AG10803 (cell line): ENCODE measurements around the gene PPP1CA.
A peak's percentile ranks its signal among the peaks of the same experiment; 100 is the strongest.

Experiments
- DNase-seq: peaks from one replicate; pipeline ENCODE4 v3.0.0; 2010; ENCODE audit warnings: low read depth
- H3K4me3 ChIP-seq: 2 replicates; pipeline ENCODE4 v1.5.1; 2011; ENCODE audit warnings: mild to moderate bottlenecking, low read length, control low read depth
- TF ChIP-seq, protein P1 (sequence below): conservative IDR thresholded peaks from 2 replicates; pipeline ENCODE4 v1.5.1; 2011; ENCODE audit warnings: mild to moderate bottlenecking, low read length, control low read depth, inconsistent platforms

Gene PPP1CA

DNA sequence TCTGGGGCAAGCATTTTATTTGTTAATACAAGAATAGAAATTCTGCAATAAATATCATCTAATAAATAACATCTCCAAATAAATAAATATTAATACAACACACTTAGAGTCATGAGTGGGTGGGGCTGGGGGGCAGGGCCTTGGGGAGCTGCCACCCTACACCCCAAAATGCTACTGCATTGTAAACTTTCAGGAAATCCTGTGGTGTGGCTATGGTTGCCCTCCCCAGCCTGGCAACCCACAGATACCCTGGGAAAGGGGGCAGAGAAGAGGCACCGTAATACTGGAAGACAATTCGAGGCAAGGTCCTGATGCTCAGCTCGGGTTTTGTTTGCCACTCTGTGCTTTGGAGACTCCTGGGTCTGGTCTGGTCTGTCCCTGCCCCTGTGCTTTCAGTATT is 37.5 kb downstream of the PPP1CA start:
- no peak overlapping the region for H3K4me3 ChIP-seq
- TF ChIP-seq, protein P1, sequence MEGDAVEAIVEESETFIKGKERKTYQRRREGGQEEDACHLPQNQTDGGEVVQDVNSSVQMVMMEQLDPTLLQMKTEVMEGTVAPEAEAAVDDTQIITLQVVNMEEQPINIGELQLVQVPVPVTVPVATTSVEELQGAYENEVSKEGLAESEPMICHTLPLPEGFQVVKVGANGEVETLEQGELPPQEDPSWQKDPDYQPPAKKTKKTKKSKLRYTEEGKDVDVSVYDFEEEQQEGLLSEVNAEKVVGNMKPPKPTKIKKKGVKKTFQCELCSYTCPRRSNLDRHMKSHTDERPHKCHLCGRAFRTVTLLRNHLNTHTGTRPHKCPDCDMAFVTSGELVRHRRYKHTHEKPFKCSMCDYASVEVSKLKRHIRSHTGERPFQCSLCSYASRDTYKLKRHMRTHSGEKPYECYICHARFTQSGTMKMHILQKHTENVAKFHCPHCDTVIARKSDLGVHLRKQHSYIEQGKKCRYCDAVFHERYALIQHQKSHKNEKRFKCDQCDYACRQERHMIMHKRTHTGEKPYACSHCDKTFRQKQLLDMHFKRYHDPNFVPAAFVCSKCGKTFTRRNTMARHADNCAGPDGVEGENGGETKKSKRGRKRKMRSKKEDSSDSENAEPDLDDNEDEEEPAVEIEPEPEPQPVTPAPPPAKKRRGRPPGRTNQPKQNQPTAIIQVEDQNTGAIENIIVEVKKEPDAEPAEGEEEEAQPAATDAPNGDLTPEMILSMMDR: no peak
- DNase-seq: no peak

DNA sequence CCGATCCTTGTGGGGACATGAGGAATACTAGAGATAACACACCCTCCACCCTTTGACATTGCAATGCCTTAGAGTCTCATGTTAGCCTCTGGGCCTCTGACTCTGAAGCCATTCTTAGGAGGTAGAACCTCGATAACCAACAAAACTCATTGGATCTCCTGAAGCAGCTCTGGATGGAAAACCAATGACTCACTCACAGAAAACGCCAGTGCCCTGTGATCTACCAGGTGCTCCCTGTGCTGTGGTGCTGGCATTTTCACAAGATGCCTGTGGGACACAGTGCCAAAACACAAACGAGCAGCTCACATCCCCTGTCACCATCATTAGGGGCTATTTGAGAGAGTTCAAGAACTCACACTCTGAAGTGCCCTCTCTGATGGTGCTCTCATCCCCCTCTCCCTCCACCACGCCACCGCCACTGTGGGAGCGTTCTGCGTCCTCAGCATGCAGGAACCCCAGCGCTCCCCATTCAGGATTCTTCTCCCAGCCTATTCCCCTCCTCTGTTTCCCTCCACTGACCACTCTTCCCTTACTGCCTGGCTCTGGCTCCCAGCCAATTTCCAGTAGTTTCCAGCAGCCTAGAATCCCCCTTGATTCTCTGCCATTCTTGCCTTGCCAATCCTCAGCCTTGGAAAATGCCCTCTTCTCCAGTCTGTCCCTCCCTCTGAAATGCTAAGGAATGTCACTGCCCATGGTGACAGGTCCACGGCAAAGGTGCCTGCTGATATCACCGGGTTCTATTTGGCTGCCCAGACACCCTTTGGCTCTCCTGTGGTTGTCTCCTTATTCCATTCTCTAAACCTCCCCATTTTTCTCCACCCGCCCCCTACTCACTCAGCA is 43.6 kb downstream of the PPP1CA start:
- DNase-seq: peak; percentile 60
- H3K4me3 ChIP-seq: no peak overlapping the region
- TF ChIP-seq, protein P1: no peak

DNA sequence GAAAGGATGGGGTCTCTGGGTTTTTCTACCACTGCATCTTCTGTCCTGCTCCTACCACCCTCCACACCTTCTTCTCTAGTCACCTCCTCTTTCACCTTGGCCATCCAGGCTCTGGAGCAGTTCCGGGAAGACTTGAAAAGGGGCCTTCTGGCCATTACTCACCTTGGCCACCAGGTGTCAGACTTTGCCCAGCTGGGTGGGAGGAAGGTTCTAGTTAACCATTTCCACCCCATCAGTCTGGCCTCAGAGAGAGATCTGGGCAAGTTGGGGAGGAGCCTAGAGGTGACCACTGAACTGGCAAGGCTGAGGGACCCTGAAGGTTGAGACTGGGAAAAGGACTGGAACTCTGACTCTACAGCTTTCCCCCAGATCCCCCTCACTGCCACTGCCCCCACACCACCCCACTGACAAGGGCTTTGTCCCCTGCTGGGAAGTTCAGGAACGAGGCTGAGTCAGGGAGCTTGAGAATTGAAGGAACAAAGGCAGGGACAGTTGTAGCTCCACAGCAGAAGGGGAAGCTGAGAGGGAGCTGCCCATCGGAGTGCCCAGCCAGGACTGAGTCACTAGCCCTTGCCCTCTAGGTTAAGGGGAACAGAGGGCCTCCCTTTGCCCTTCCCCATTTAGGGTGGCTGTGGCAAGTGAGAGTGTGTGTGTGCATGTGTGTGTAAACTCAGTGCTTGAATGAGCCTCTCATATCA is 44.6 kb downstream of the PPP1CA start:
- TF ChIP-seq, protein P1: peak; percentile 95
- H3K4me3 ChIP-seq: no peak overlapping the region
- peak; percentile 72 for DNase-seq

DNA sequence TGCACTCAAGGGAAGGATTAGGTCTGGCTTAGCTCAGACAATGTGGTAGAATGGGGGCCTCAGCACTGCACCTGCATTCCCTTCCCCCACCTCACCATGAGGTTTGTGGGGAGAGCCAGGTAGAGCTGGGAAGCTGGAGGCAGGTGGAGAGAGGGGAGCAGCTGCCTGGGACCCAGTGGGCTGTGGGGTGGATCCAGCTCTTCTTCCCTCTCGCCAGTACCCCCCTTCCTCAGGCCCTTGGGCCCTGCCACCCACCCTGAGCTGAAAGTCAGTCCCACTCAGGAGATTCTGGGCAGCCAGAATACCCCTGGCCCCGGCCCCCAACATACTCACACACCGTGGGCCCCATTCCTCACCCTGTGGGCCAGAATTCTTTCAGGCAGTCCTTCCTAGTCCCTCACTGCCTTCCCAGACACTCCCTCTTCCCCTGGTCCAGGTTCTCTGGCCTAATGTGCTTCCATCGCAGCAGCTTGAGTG is 45.2 kb downstream of the PPP1CA start:
- DNase-seq: no peak
- no peak overlapping the region for H3K4me3 ChIP-seq
- TF ChIP-seq, protein P1: no peak

DNA sequence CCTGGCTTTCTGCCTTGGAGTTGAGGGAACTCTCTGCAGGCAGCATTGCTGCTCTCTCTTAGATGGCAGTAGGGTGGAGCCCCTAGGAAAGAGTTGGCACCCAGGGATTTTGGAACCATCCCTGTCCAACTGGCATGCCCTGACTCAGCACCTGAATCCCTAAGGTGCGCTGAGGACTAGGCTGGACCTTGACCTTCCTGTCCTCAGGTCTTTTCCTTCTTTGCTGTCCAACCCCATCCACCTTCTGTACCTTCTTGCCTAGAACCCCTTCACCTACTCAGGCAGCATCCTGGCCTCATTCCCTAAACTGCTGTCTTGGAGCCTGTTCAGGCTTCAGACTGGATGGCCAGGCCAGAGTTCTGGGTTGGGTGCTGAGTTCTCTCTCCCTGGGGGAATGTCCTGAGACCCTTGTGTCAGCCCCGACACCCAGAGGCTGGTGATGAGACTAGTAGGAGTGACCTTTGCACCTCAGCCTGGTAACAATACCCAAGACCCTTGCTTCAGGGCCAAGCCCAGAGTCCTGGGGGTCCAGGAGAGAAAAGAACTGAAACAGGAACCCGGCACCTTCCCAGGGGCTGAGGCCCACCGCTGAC is 45.8 kb downstream of the PPP1CA start:
- no peak overlapping the region for H3K4me3 ChIP-seq
- TF ChIP-seq, protein P1: no peak
- no peak for DNase-seq

DNA sequence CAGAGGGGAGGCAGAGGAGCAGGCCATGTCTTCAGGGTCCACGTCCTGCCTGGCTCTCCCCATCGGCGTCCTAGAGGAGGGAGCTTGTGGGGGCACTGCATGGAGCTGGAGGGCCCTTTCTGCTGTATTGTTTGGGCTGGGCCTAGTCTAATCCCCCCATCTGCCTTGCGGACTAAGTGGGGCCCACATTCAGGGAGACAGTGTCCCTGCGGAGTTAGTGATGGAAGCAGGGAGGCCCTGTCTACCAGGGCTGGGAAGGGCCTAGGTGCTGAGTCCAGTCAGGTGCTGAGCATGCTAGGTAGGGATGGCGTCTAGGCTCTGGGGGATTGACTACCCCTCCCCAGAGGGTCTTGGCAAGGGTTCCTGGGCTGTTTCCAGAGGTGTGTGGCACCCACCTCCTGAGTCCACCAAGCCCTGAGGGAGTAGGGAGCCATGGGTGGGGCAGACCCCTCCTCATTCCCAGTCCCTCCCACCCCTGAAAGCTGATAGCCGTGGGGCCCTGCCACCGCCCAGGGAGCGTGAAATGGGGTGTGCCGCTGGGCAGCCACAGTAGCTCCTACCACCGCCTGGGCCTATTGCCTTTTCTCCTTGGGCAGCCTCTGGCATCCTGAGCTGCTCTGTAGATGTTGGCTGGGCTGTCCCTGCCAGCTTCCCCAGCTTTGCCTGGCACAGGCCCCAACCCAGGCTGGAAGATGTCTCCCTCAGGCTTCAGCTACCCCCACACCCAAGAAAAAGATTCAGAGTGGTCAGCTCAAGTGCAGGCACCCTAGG is 46.5 kb downstream of the PPP1CA start:
- H3K4me3 ChIP-seq: no peak overlapping the region
- no peak for DNase-seq
- TF ChIP-seq, protein P1: no peak
